NCI-H524 (cell line): ENCODE results near the gene MAGOH.
A peak's percentile ranks its signal among the peaks of the same experiment; 100 is the strongest.
"Not testable (repeated sequence)": the region's sequence is repeated elsewhere in the genome, so short reads cannot be mapped to it uniquely, and the experiment has no call there.

Source experiments
- DNase-seq, 2 experiments: peaks; one replicate each; lab custom pipeline; 2025; lab: John Stamatoyannopoulos, UW

MAGOH gene

GRCh38 chr1:53220171-53220961 lies 18.0 kb downstream of the MAGOH start, which contains the start of gene CZIB:
Gene CZIB (minus strand): TSS chr1:53220634. CDS start chr1:53220575, 59 bp downstream.
- peak; percentile 82 to 92 for DNase-seq

- DNase-seq: no peak
These were observed 18.6 kb downstream of the MAGOH start for GRCh38 chr1:53219711-53220110.

GRCh38 chr1:53218201-53218600 lies 20.1 kb downstream of the MAGOH start:
- no peak for DNase-seq

GRCh38 chr1:53214376-53214940 lies 23.9 kb downstream of the MAGOH start:
- no peak for DNase-seq

GRCh38 chr1:53210954-53211353 lies 27.4 kb downstream of the MAGOH start:
- DNase-seq: no peak

- no peak for DNase-seq
These were observed 28.0 kb downstream of the MAGOH start for GRCh38 chr1:53210352-53210751.

GRCh38 chr1:53207726-53208125 lies 30.6 kb downstream of the MAGOH start:
- DNase-seq: no peak

- no peak for DNase-seq
These were observed 31.5 kb downstream of the MAGOH start for GRCh38 chr1:53206735-53207379.

GRCh38 chr1:53206083-53206685 lies 32.1 kb downstream of the MAGOH start:
- not testable (repeated sequence) for DNase-seq

GRCh38 chr1:53205496-53205895 lies 32.8 kb downstream of the MAGOH start:
- not testable (repeated sequence) for DNase-seq

GRCh38 chr1:53203466-53203865 lies 34.9 kb downstream of the MAGOH start:
- DNase-seq: no peak

GRCh38 chr1:53198241-53198651 lies 40.1 kb downstream of the MAGOH start:
- no peak for DNase-seq

- DNase-seq: no peak
These were observed 40.8 kb downstream of the MAGOH start for GRCh38 chr1:53197291-53198200.

- DNase-seq: peak; percentile 84 to 92
These were observed 41.6 kb downstream of the MAGOH start, which contains the start of gene CPT2 for GRCh38 chr1:53196485-53197290. Gene CPT2 (plus strand): TSS chr1:53196824. CDS start chr1:53196944, 120 bp downstream.

- DNase-seq: no peak
These were observed 42.3 kb downstream of the MAGOH start for GRCh38 chr1:53196017-53196484.

GRCh38 chr1:53195246-53196016 lies 42.9 kb downstream of the MAGOH start:
- DNase-seq: no peak

- DNase-seq: no peak
These were observed 48.1 kb downstream of the MAGOH start for GRCh38 chr1:53190210-53190611.

GRCh38 chr1:53189061-53189460 lies 49.3 kb downstream of the MAGOH start:
- DNase-seq: no peak

GRCh38 chr1:53188099-53188498 lies 50.2 kb downstream of the MAGOH start:
- DNase-seq: no peak

- DNase-seq: no peak
These were observed 50.9 kb downstream of the MAGOH start for GRCh38 chr1:53187401-53187800.
